K562 (cell line): Measurements from ENCODE around the gene EYA3. TPM values are rescaled to one million over a fixed set of nuclear protein-coding genes. Genes with fewer than 3 reads are reported as not detected.
A peak's percentile ranks its signal among the peaks of the same experiment; 100 is the strongest.

Experiments
- BACH1 ChIP-seq: fragments of 200-800 bp; sonication (Bioruptor generic); IDR thresholded peaks from 2 replicates; pipeline ENCODE4 v1.6.1; 2016; ENCODE audit warnings: missing genetic modification characterization, missing compliant biosample characterization
- CEBPB ChIP-seq: fragments of 450-650 bp; IDR thresholded peaks from 2 replicates; pipeline ENCODE4 v1.6.1; 2016; ENCODE audit warnings: missing genetic modification characterization, missing compliant biosample characterization
- EP400 ChIP-seq: fragments of 450-650 bp; IDR thresholded peaks from 2 replicates; pipeline ENCODE4 v1.6.1; 2017; ENCODE audit warnings: antibody characterized with exemption, mild to moderate bottlenecking, moderate library complexity
- FOXK2 ChIP-seq, 2 experiments: fragments of 450-650 bp; IDR thresholded peaks in 1 of 2; conservative IDR thresholded peaks in 1 of 2; 2 replicates each; pipeline ENCODE4 v1.6.1; 2016; ENCODE audit warnings: low read depth in 2 of 2, mild to moderate bottlenecking in 1 of 2
- FOXM1 ChIP-seq, 2 experiments: fragments of 450-650 bp in 1 of 2; sonication (generic) in 1 of 2; formaldehyde crosslinking in 1 of 2; IDR thresholded peaks; 2 replicates each; pipeline versions ENCODE4 v1.6.1 to v1.9.0; 2017 to 2022; ENCODE audit warnings: low read depth in 2 of 2, mild to moderate bottlenecking in 2 of 2, missing genetic modification reagents in 1 of 2, moderate library complexity in 1 of 2
- JUND ChIP-seq, 2 experiments: IDR thresholded peaks; 2 replicates in 1 of 2; 3 replicates in 1 of 2; pipeline ENCODE4 v1.6.1; 2011; ENCODE audit warnings: borderline replicate concordance in 2 of 2, low read depth in 2 of 2, low read length in 2 of 2, improper control_type of control experiment in 1 of 2, missing biosample characterization in 1 of 2, missing genetic modification characterization in 1 of 2, missing genetic modification reagents in 1 of 2
- RCOR1 ChIP-seq, 2 experiments: IDR thresholded peaks; 2 replicates each; pipeline ENCODE4 v1.6.1; 2012; ENCODE audit warnings: low read depth in 2 of 2, low read length in 2 of 2, borderline replicate concordance in 1 of 2, improper control_type of control experiment in 1 of 2
- TCF3 ChIP-seq: sonication (generic); formaldehyde crosslinking; IDR thresholded peaks from 2 replicates; pipeline ENCODE4 v1.4.0; 2020; ENCODE audit warnings: mild to moderate bottlenecking, missing genetic modification reagents
- polyA plus RNA-seq, 8 experiments: library from polyadenylated mRNA; depleted of rRNA in 4 of 8; stranded (reverse) in 5 of 8; unstranded in 3 of 8; fragments of >200 nt; fragmentation: Nextera tagmentation in 2 of 8; fragmentation: Illumina TruSeq in 1 of 8; extraction: Ambion mirVana in 2 of 8; extraction: Trizol in 1 of 8; gene quantifications; 2 replicates each; pipeline versions ENCODE4 v1.2.1 to v1.2.3, GENCODE V29; 2011 to 2014; ENCODE audit warnings: inconsistent platforms in 1 of 8, missing spikeins in 1 of 8
- total RNA-seq, 7 experiments: library from RNA; depleted of rRNA in 6 of 7; stranded (reverse); fragments of >200 nt in 6 of 7; fragmentation: Illumina TruSeq in 2 of 7; extraction: Trizol in 2 of 7; gene quantifications; 2 replicates each; pipeline versions ENCODE4 v1.2.1 to v1.2.3, GENCODE V29; 2011 to 2021; ENCODE audit warnings: low replicate concordance in 1 of 7
- TF ChIP-seq, protein P1 (sequence below): fragments of 450-650 bp; IDR thresholded peaks from one replicate; pipeline ENCODE4 v1.6.1; 2018; ENCODE audit warnings: mild to moderate bottlenecking, moderate library complexity; ENCODE audit not compliant: partially characterized antibody
- TF ChIP-seq, protein P2 (sequence below): fragments of 250-450 bp; sonication (Bioruptor Pico); IDR thresholded peaks from 2 replicates; pipeline ENCODE4 v1.4.0; 2020; ENCODE audit warnings: mild to moderate bottlenecking
- TF ChIP-seq, protein P3 (sequence below), 2 experiments: fragments of 450-650 bp in 1 of 2; sonication (generic) in 1 of 2; formaldehyde crosslinking in 1 of 2; IDR thresholded peaks; 2 replicates each; pipeline versions ENCODE4 v1.7.1 to v1.9.0; 2016 to 2022; ENCODE audit warnings: inconsistent platforms in 1 of 2, mild to moderate bottlenecking in 1 of 2, missing genetic modification reagents in 1 of 2

The EYA3 gene
- total and polyA plus RNA-seq, 9 of the 15 experiments (the other 6 are each of a cell fraction or from before 2014, with no cell fraction given), result 21.7 to 64.0 (median 43.6) TPM

DNA sequence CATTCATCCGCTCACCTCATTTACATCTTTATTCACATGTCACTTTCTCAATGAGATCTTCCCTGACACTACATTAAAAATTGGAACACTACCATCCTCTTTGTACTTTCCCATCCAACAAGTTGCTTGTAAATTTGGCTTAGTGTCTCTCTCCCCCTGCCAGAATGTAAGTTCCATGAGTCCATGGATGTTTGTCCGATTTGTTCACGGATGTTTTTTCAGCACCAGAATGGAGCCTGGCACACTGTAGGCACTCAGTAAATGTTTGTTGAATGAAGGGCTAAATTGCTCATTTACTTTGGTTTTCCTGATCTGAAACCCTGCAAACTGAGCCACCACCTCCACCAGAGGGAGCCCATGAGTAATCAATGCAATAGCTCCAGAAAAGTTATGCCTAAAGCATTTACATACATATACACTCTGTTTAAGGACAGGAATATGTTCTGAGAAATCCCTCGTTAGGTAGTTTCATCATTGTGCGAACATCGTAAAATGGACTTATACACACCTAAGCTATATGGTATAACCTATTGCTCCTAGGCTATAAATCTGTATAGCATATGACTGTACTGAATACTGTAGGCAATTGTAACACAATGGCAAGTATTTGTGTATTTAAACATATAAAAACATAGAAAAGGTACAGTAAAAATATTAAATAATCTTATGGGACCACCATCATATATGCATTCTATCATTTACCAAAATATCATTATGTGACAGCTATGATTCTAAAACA is 2.8 kb upstream of the EYA3 start (continued):
- TF ChIP-seq, protein P1, sequence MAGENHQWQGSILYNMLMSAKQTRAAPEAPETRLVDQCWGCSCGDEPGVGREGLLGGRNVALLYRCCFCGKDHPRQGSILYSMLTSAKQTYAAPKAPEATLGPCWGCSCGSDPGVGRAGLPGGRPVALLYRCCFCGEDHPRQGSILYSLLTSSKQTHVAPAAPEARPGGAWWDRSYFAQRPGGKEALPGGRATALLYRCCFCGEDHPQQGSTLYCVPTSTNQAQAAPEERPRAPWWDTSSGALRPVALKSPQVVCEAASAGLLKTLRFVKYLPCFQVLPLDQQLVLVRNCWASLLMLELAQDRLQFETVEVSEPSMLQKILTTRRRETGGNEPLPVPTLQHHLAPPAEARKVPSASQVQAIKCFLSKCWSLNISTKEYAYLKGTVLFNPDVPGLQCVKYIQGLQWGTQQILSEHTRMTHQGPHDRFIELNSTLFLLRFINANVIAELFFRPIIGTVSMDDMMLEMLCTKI, result no peak
- TF ChIP-seq JUND (IDR thresholded peaks at IDR 0.05; ENCODE audit: borderline replicate concordance, low read depth, low read length), result 0 out of 2 replicates have a peak, but pooled peaks have one; percentile 33
- TF ChIP-seq JUND (tag; IDR thresholded peaks at IDR 0.05; ENCODE audit: borderline replicate concordance, low read depth, low read length), result peak; percentile 55; the same call in 1 of the 3 replicates
- TF ChIP-seq BACH1 (tag), result peak; percentile 40; the same call in 1 of the 2 replicates
- TF ChIP-seq, protein P2, sequence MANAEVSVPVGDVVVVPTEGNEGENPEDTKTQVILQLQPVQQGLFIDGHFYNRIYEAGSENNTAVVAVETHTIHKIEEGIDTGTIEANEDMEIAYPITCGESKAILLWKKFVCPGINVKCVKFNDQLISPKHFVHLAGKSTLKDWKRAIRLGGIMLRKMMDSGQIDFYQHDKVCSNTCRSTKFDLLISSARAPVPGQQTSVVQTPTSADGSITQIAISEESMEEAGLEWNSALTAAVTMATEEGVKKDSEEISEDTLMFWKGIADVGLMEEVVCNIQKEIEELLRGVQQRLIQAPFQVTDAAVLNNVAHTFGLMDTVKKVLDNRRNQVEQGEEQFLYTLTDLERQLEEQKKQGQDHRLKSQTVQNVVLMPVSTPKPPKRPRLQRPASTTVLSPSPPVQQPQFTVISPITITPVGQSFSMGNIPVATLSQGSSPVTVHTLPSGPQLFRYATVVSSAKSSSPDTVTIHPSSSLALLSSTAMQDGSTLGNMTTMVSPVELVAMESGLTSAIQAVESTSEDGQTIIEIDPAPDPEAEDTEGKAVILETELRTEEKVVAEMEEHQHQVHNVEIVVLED (CRISPR knock-in tag), result no peak
- TF ChIP-seq, protein P3, sequence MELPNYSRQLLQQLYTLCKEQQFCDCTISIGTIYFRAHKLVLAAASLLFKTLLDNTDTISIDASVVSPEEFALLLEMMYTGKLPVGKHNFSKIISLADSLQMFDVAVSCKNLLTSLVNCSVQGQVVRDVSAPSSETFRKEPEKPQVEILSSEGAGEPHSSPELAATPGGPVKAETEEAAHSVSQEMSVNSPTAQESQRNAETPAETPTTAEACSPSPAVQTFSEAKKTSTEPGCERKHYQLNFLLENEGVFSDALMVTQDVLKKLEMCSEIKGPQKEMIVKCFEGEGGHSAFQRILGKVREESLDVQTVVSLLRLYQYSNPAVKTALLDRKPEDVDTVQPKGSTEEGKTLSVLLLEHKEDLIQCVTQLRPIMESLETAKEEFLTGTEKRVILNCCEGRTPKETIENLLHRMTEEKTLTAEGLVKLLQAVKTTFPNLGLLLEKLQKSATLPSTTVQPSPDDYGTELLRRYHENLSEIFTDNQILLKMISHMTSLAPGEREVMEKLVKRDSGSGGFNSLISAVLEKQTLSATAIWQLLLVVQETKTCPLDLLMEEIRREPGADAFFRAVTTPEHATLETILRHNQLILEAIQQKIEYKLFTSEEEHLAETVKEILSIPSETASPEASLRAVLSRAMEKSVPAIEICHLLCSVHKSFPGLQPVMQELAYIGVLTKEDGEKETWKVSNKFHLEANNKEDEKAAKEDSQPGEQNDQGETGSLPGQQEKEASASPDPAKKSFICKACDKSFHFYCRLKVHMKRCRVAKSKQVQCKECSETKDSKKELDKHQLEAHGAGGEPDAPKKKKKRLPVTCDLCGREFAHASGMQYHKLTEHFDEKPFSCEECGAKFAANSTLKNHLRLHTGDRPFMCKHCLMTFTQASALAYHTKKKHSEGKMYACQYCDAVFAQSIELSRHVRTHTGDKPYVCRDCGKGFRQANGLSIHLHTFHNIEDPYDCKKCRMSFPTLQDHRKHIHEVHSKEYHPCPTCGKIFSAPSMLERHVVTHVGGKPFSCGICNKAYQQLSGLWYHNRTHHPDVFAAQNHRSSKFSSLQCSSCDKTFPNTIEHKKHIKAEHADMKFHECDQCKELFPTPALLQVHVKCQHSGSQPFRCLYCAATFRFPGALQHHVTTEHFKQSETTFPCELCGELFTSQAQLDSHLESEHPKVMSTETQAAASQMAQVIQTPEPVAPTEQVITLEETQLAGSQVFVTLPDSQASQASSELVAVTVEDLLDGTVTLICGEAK (IDR thresholded peaks at IDR 0.05), result no peak
- TF ChIP-seq, protein P3 (CRISPR knock-in tag; IDR thresholded peaks at IDR 0.05), result no peak
- peak; percentile 29 for TF ChIP-seq CEBPB
- no peak for TF ChIP-seq TCF3 (CRISPR knock-in tag)
- TF ChIP-seq FOXM1 (IDR thresholded peaks at IDR 0.05; ENCODE audit: low read depth), result no peak
- no peak for TF ChIP-seq FOXM1 (CRISPR knock-in tag; IDR thresholded peaks at IDR 0.05; ENCODE audit: low read depth)
- peak; percentile 40; the same call in 1 of the 2 replicates for TF ChIP-seq EP400
- TF ChIP-seq RCOR1 (IDR thresholded peaks at IDR 0.05; ENCODE audit: borderline replicate concordance in 1 of 2, low read depth in 2 of 2, low read length in 2 of 2), result 0 out of 4 replicates have a peak, but pooled peaks of 1 of the 2 experiments have one; percentile 24
- TF ChIP-seq FOXK2 (conservative IDR thresholded peaks at IDR 0.05 in 1 of 2, IDR thresholded peaks at IDR 0.05 in 1 of 2; ENCODE audit: low read depth in 2 of 2), result 0 out of 4 replicates have a peak, but pooled peaks of 1 of the 2 experiments have one; percentile 9
